Kidney (tissue), 14 donors: ENCODE data around the gene CYB5R4. TPM values are rescaled to one million over a fixed set of nuclear protein-coding genes. Genes with fewer than 3 reads are reported as not detected.

ENCODE experiments used
- DNase-seq, 5 donors: peaks; one replicate each; pipeline ENCODE4 v3.0.0-alpha.2; 2013 to 2020
- FAIRE-seq: peaks from 2 replicates; lab custom pipeline; 2012; peaks lifted over from hg19 to GRCh38; lab: Jason Lieb, UNC
- H3K27ac ChIP-seq, 2 donors: one replicate each; pipeline ENCODE4 v1.7.0; 2013; ENCODE audit warnings: low read depth in 2 of 2, low read length in 2 of 2, inconsistent platforms in 1 of 2
- H3K27me3 ChIP-seq: one replicate; pipeline ENCODE4 v1.7.1; 2013; ENCODE audit warnings: low read length, inconsistent platforms; ENCODE audit not compliant: control insufficient read depth, insufficient read depth
- H3K36me3 ChIP-seq, 3 donors: one replicate each; pipeline versions ENCODE4 v1.7.0 to v1.7.1; 2013; ENCODE audit warnings: low read length in 3 of 3, control low read depth in 1 of 3, inconsistent platforms in 1 of 3; ENCODE audit not compliant: insufficient read depth in 3 of 3, control insufficient read depth in 2 of 3
- H3K4me1 ChIP-seq, 3 donors: one replicate each; pipeline versions ENCODE4 v1.7.0 to v1.7.1; 2013; ENCODE audit warnings: low read length in 3 of 3, inconsistent platforms in 1 of 3, low read depth in 1 of 3; ENCODE audit not compliant: control insufficient read depth in 2 of 3, insufficient read depth in 2 of 3
- H3K4me3 ChIP-seq, 3 donors: one replicate each; pipeline versions ENCODE4 v1.7.0 to v1.8.1; 2013; ENCODE audit warnings: low read length in 3 of 3, control low read depth in 1 of 3, inconsistent platforms in 1 of 3
- H3K9ac ChIP-seq, 3 donors: one replicate each; pipeline versions ENCODE4 v1.7.0 to v1.7.1; 2013; ENCODE audit warnings: low read length in 3 of 3, control low read depth in 1 of 3, inconsistent platforms in 1 of 3
- H3K9me3 ChIP-seq, 3 donors: one replicate each; pipeline versions ENCODE4 v1.7.0 to v1.7.1; 2013; ENCODE audit warnings: low read length in 3 of 3, control low read depth in 1 of 3, inconsistent platforms in 1 of 3; ENCODE audit not compliant: control insufficient read depth in 2 of 3, insufficient read depth in 1 of 3
- CTCF ChIP-seq: IDR thresholded peaks from 3 replicates; pipeline ENCODE4 v1.5.1; 2012; ENCODE audit warnings: mild to moderate bottlenecking, moderate library complexity, borderline replicate concordance; ENCODE audit not compliant: insufficient read depth; ENCODE audit errors: extremely low read depth
- intact Hi-C: fragments of 100-400 bp; cut with DNase I; formaldehyde crosslinking; loops from one replicate; pipeline ENCODE4 v1.11.1; 2022
- polyA plus RNA-seq: library from polyadenylated mRNA; stranded (reverse); fragments of 350-450 nt; fragmentation: Illumina TruSeq; extraction: RNeasy Lipid Tissue Mini Kit (QIAGEN cat#74804); gene quantifications from one replicate; pipeline ENCODE4 v1.2.3, GENCODE V29; 2014; ENCODE audit warnings: low read depth, low replicate concordance; ENCODE audit not compliant: insufficient read depth
- total RNA-seq: library from RNA; stranded (reverse); fragmentation: NEBNext Ultra II Directional; extraction: Animal tissue kit (Norgen Biotek cat#: 25700); gene quantifications from one replicate; pipeline ENCODE4 v1.2.1, GENCODE V29; 2021
- donor health status: control.
- donor health status: control.
- donor health status: control.
- donor health status: control.
- donor health status: control.
- donor health status: DM: yes; HTN: yes; CAD: no.
- donor health status: Normal renal cell carcinoma (clear cell type).

Gene CYB5R4
- total and polyA plus RNA-seq, 2 donors from 2014 or later, result 8.0 to 18.7 TPM

GRCh38 chr6:83867043-83867442 lies 7.6 kb downstream of the CYB5R4 start:
- Histone ChIP-seq H3K27me3 (no peaks in the 10 kb centered on the region), H3K4me3 (no peak overlapping the region), H3K27ac (no peak overlapping the region), H3K9ac (no peak overlapping the region), H3K4me1 (no peaks in the 10 kb centered on the region), H3K9me3 (peaks cover 0 to 2% (median 0%) of the 10 kb centered on the region in 3 donors), H3K36me3 (peaks cover 0 to 8% (median 4%) of the 10 kb centered on the region in 3 donors)
- intact Hi-C loops, result no loop called here
- TF ChIP-seq CTCF, result no peak
- no peak for FAIRE-seq
- no peak for DNase-seq

- intact Hi-C loops, result no loop called here
- Histone ChIP-seq H3K9ac (no peak overlapping the region), H3K27me3 (no peaks in the 10 kb centered on the region), H3K9me3 (peaks cover 0 to 2% (median 0%) of the 10 kb centered on the region in 3 donors), H3K4me3 (no peak overlapping the region), H3K4me1 (no peaks in the 10 kb centered on the region), H3K36me3 (peaks cover 0 to 8% (median 4%) of the 10 kb centered on the region in 3 donors), H3K27ac (no peak overlapping the region)
- no peak for TF ChIP-seq CTCF
- FAIRE-seq (no peak), DNase-seq (no peak)
Observed at GRCh38 chr6:83867527-83868161, 8.2 kb downstream of the CYB5R4 start.

GRCh38 chr6:83868639-83869038 lies 9.2 kb downstream of the CYB5R4 start:
- Histone ChIP-seq H3K36me3 (peaks cover 0 to 8% (median 4%) of the 10 kb centered on the region in 3 donors), H3K9me3 (peaks cover 0 to 2% (median 0%) of the 10 kb centered on the region in 3 donors), H3K4me1 (no peaks in the 10 kb centered on the region), H3K27ac (no peak overlapping the region), H3K27me3 (no peaks in the 10 kb centered on the region), H3K4me3 (no peak overlapping the region), H3K9ac (no peak overlapping the region)
- intact Hi-C loops, result no loop called here
- DNase-seq (no peak), FAIRE-seq (no peak)
- TF ChIP-seq CTCF, result no peak

GRCh38 chr6:83870649-83871048 lies 11.2 kb downstream of the CYB5R4 start:
- TF ChIP-seq CTCF, result no peak
- peaks cover 0 to 2% (median 0%) of the 10 kb centered on the region in 3 donors for H3K9me3 ChIP-seq

More at GRCh38 chr6:83870649-83871048, 11.2 kb downstream of the CYB5R4 start:
- Histone ChIP-seq H3K4me3 (no peak overlapping the region), H3K9ac (no peak overlapping the region), H3K4me1 (no peaks in the 10 kb centered on the region), H3K36me3 (peaks cover 0 to 4% (median under 1%) of the 10 kb centered on the region in 3 donors), H3K27ac (no peak overlapping the region), H3K27me3 (no peaks in the 10 kb centered on the region)
- intact Hi-C loops, result no loop called here
- DNase-seq (no peak), FAIRE-seq (no peak)
